HepG2 (cell line): ENCODE measurements around the gene RCAN2.

Experiments
- ARNT ChIP-seq: fragments of 450-650 bp; IDR thresholded peaks from 2 replicates; pipeline ENCODE4 v1.6.1; 2017
- EZH2 ChIP-seq: conservative IDR thresholded peaks from 2 replicates; pipeline ENCODE4 v1.6.1; 2012; ENCODE audit warnings: mild to moderate bottlenecking, low read depth, low read length, moderate library complexity
- POLR2A ChIP-seq, 2 experiments: IDR thresholded peaks; 2 replicates each; pipeline ENCODE4 v1.6.1; 2011; ENCODE audit warnings: low read depth in 2 of 2, low read length in 2 of 2, mild to moderate bottlenecking in 1 of 2, moderate library complexity in 1 of 2; ENCODE audit not compliant: insufficient read depth in 1 of 2
- SIN3B ChIP-seq: fragments of 150-350 bp; IDR thresholded peaks from 2 replicates; pipeline ENCODE4 v1.6.1; 2014; ENCODE audit warnings: low read length
- SMC3 ChIP-seq: IDR thresholded peaks from 2 replicates; pipeline ENCODE4 v1.6.1; 2011; ENCODE audit warnings: low read length, improper control_type of control experiment
- SRF ChIP-seq: IDR thresholded peaks from 2 replicates; pipeline ENCODE4 v1.6.1; 2011; ENCODE audit warnings: mild to moderate bottlenecking, low read depth, low read length, moderate library complexity
- TAF1 ChIP-seq: sonication (generic); formaldehyde crosslinking; IDR thresholded peaks from 2 replicates; pipeline ENCODE4 v1.4.0; 2020; ENCODE audit warnings: missing genetic modification reagents
- ZNF274 ChIP-seq: sonication (generic); formaldehyde crosslinking; IDR thresholded peaks from 2 replicates; pipeline ENCODE4 v1.5.1; 2020; ENCODE audit warnings: mild to moderate bottlenecking, missing genetic modification reagents
- ZNF33A ChIP-seq: sonication (generic); formaldehyde crosslinking; IDR thresholded peaks from 2 replicates; pipeline ENCODE4 v1.5.1; 2020; ENCODE audit warnings: missing genetic modification reagents, mild to moderate bottlenecking, moderate library complexity, borderline replicate concordance
- TF ChIP-seq, protein P1 (sequence below): IDR thresholded peaks from 2 replicates; pipeline ENCODE4 v1.6.1; 2016
- TF ChIP-seq, protein P2 (sequence below): sonication (generic); formaldehyde crosslinking; IDR thresholded peaks from 2 replicates; pipeline ENCODE4 v1.4.0; 2020; ENCODE audit warnings: mild to moderate bottlenecking, low read depth, missing genetic modification reagents
- TF ChIP-seq, protein P3 (sequence below): sonication (generic); formaldehyde crosslinking; IDR thresholded peaks from 2 replicates; pipeline ENCODE4 v1.5.0; 2020; ENCODE audit warnings: mild to moderate bottlenecking, missing genetic modification reagents, moderate library complexity
- TF ChIP-seq, protein P4 (sequence below): sonication (generic); formaldehyde crosslinking; IDR thresholded peaks from 2 replicates; pipeline ENCODE4 v1.4.0; 2020; ENCODE audit warnings: missing genetic modification reagents

DNA sequence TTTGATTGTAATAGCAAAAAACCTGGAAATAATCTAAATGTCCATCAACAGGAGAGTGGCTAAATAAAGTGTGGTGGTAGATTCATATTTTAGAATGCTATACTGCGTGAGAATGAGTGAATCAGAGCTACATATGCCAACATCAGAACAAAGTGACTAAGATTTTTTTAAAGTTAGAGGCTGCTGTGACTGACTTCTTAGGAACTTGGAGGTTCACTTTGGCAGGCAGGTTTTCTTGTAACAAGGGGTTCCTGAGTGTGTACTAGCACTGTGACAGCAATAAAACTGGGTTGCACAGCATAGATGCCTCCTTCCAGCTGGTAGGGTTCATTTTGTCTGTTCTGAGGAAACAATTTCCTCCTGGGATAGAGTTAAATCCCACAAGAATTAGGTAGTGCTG is 245.2 kb downstream of the RCAN2 start:
- no peak for TF ChIP-seq SRF
- TF ChIP-seq EZH2 = no peak
- TF ChIP-seq SMC3 = no peak
- TF ChIP-seq, protein P1, sequence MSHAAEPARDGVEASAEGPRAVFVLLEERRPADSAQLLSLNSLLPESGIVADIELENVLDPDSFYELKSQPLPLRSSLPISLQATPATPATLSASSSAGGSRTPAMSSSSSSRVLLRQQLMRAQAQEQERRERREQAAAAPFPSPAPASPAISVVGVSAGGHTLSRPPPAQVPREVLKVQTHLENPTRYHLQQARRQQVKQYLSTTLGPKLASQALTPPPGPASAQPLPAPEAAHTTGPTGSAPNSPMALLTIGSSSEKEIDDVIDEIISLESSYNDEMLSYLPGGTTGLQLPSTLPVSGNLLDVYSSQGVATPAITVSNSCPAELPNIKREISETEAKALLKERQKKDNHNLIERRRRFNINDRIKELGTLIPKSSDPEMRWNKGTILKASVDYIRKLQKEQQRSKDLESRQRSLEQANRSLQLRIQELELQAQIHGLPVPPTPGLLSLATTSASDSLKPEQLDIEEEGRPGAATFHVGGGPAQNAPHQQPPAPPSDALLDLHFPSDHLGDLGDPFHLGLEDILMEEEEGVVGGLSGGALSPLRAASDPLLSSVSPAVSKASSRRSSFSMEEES (CRISPR knock-in tag) = no peak
- TF ChIP-seq ZNF33A (CRISPR knock-in tag) = no peak
- TF ChIP-seq, protein P2, sequence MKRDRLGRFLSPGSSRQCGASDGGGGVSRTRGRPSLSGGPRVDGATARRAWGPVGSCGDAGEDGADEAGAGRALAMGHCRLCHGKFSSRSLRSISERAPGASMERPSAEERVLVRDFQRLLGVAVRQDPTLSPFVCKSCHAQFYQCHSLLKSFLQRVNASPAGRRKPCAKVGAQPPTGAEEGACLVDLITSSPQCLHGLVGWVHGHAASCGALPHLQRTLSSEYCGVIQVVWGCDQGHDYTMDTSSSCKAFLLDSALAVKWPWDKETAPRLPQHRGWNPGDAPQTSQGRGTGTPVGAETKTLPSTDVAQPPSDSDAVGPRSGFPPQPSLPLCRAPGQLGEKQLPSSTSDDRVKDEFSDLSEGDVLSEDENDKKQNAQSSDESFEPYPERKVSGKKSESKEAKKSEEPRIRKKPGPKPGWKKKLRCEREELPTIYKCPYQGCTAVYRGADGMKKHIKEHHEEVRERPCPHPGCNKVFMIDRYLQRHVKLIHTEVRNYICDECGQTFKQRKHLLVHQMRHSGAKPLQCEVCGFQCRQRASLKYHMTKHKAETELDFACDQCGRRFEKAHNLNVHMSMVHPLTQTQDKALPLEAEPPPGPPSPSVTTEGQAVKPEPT (CRISPR knock-in tag) = no peak
- no peak for TF ChIP-seq POLR2A (IDR thresholded peaks at IDR 0.05; ENCODE audit: insufficient read depth in 1 of 2, low read depth in 2 of 2, low read length in 2 of 2)
- no peak for TF ChIP-seq TAF1 (CRISPR knock-in tag)
- TF ChIP-seq SIN3B = no peak
- TF ChIP-seq, protein P3, sequence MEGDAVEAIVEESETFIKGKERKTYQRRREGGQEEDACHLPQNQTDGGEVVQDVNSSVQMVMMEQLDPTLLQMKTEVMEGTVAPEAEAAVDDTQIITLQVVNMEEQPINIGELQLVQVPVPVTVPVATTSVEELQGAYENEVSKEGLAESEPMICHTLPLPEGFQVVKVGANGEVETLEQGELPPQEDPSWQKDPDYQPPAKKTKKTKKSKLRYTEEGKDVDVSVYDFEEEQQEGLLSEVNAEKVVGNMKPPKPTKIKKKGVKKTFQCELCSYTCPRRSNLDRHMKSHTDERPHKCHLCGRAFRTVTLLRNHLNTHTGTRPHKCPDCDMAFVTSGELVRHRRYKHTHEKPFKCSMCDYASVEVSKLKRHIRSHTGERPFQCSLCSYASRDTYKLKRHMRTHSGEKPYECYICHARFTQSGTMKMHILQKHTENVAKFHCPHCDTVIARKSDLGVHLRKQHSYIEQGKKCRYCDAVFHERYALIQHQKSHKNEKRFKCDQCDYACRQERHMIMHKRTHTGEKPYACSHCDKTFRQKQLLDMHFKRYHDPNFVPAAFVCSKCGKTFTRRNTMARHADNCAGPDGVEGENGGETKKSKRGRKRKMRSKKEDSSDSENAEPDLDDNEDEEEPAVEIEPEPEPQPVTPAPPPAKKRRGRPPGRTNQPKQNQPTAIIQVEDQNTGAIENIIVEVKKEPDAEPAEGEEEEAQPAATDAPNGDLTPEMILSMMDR = no peak
- TF ChIP-seq ARNT = no peak
- TF ChIP-seq ZNF274 (CRISPR knock-in tag) = no peak
- TF ChIP-seq, protein P4, sequence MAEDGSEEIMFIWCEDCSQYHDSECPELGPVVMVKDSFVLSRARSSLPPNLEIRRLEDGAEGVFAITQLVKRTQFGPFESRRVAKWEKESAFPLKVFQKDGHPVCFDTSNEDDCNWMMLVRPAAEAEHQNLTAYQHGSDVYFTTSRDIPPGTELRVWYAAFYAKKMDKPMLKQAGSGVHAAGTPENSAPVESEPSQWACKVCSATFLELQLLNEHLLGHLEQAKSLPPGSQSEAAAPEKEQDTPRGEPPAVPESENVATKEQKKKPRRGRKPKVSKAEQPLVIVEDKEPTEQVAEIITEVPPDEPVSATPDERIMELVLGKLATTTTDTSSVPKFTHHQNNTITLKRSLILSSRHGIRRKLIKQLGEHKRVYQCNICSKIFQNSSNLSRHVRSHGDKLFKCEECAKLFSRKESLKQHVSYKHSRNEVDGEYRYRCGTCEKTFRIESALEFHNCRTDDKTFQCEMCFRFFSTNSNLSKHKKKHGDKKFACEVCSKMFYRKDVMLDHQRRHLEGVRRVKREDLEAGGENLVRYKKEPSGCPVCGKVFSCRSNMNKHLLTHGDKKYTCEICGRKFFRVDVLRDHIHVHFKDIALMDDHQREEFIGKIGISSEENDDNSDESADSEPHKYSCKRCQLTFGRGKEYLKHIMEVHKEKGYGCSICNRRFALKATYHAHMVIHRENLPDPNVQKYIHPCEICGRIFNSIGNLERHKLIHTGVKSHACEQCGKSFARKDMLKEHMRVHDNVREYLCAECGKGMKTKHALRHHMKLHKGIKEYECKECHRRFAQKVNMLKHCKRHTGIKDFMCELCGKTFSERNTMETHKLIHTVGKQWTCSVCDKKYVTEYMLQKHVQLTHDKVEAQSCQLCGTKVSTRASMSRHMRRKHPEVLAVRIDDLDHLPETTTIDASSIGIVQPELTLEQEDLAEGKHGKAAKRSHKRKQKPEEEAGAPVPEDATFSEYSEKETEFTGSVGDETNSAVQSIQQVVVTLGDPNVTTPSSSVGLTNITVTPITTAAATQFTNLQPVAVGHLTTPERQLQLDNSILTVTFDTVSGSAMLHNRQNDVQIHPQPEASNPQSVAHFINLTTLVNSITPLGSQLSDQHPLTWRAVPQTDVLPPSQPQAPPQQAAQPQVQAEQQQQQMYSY (CRISPR knock-in tag) = no peak
